Sigmoid colon (tissue), 7 donors: ENCODE results near the gene UBXN7. TPM values are rescaled to one million over a fixed set of nuclear protein-coding genes. Genes with fewer than 3 reads are reported as not detected.
"Not testable (repeated sequence)": the region's sequence is repeated elsewhere in the genome, so short reads cannot be mapped to it uniquely, and the experiment has no call there.

Experiments
- DNase-seq: peaks from one replicate; pipeline ENCODE4 v3.0.0-alpha.2; 2019
- H3K27ac ChIP-seq, 4 donors: fragments of 200-600 bp; sonication (generic); one replicate each; pipeline ENCODE4 v1.5.1; 2016 to 2019; ENCODE audit warnings: mild to moderate bottlenecking in 1 of 4
- H3K27me3 ChIP-seq, 3 donors: fragments of 200-600 bp; sonication (generic); one replicate each; pipeline ENCODE4 v1.5.1; 2019; ENCODE audit warnings: mild to moderate bottlenecking in 1 of 3
- H3K36me3 ChIP-seq, 4 donors: fragments of 200-600 bp; sonication (generic); one replicate each; pipeline ENCODE4 v1.5.1; 2016 to 2019
- H3K4me1 ChIP-seq, 4 donors: fragments of 200-600 bp; sonication (generic); one replicate each; pipeline ENCODE4 v1.5.1; 2017 to 2019
- H3K4me3 ChIP-seq, 4 donors: fragments of 200-600 bp; sonication (generic); one replicate each; pipeline ENCODE4 v1.5.1; 2017 to 2019; ENCODE audit warnings: mild to moderate bottlenecking in 2 of 4, moderate library complexity in 1 of 4
- H3K9me3 ChIP-seq, 4 donors: fragments of 200-600 bp in 3 of 4; sonication (generic) in 3 of 4; one replicate each; pipeline versions ENCODE4 v1.5.1 to v1.6.1; 2013 to 2019
- EP300 ChIP-seq, 4 donors: sonication (generic); formaldehyde crosslinking; IDR thresholded peaks; one replicate each; pipeline ENCODE4 v1.6.1; 2017; ENCODE audit warnings: antibody characterized with exemption in 4 of 4
- POLR2A ChIP-seq, 2 donors: fragments of 450-650 bp; IDR thresholded peaks; one replicate each; pipeline ENCODE4 v1.6.1; 2016; ENCODE audit warnings: antibody characterized with exemption in 2 of 2, mild to moderate bottlenecking in 2 of 2, moderate library complexity in 2 of 2
- POLR2AphosphoS5 ChIP-seq, 4 donors: sonication (generic); formaldehyde crosslinking; IDR thresholded peaks; one replicate each; pipeline ENCODE4 v1.6.1; 2017; ENCODE audit warnings: antibody characterized with exemption in 4 of 4
- WGBS, 2 donors: extraction: QIAGEN DNeasy Blood & Tissue Kit; methylation state at CpG; one replicate each; pipeline ENCODE4 v1.1.7; 2013; 5-methylcytosine and 5-hydroxymethylcytosine counted together
- intact Hi-C: fragments of 100-400 bp; cut with DNase I; formaldehyde crosslinking; loops from one replicate; pipeline ENCODE4 v1.15.1; 2023
- polyA plus RNA-seq, 3 donors: library from polyadenylated mRNA; stranded (reverse); fragments of 200-250 nt; gene quantifications; one replicate each; pipeline ENCODE4 v1.2.3, GENCODE V29; 2013
- total RNA-seq, 4 donors: library from RNA; depleted of rRNA; stranded (reverse); fragments of >200 nt; gene quantifications; one replicate each; pipeline ENCODE4 v1.1.0, GENCODE V29; 2016
- TF ChIP-seq, protein P1 (sequence below), 4 experiments: fragments of 450-650 bp in 3 of 4; fragments of 200-600 bp in 1 of 4; IDR thresholded peaks; one replicate each; pipeline ENCODE4 v1.5.1; 2016 to 2019; ENCODE audit warnings: antibody characterized with exemption in 4 of 4, mild to moderate bottlenecking in 3 of 4, moderate library complexity in 2 of 4
- donor health status: healthy with polysubstance abuse.
- donor health status: Bipolar disorder and iron deficiency.
- donor health status: healthy.

Gene UBXN7, protein sequence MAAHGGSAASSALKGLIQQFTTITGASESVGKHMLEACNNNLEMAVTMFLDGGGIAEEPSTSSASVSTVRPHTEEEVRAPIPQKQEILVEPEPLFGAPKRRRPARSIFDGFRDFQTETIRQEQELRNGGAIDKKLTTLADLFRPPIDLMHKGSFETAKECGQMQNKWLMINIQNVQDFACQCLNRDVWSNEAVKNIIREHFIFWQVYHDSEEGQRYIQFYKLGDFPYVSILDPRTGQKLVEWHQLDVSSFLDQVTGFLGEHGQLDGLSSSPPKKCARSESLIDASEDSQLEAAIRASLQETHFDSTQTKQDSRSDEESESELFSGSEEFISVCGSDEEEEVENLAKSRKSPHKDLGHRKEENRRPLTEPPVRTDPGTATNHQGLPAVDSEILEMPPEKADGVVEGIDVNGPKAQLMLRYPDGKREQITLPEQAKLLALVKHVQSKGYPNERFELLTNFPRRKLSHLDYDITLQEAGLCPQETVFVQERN
- total RNA-seq (10 to 100 TPM; 14.7 to 22.4 (median 16.7) TPM), polyA plus RNA-seq (10 to 100 TPM in 1 of 3 donors, 1 to 10 TPM in 2; 3.9 to 11.4 (median 4.2) TPM)

DNA sequence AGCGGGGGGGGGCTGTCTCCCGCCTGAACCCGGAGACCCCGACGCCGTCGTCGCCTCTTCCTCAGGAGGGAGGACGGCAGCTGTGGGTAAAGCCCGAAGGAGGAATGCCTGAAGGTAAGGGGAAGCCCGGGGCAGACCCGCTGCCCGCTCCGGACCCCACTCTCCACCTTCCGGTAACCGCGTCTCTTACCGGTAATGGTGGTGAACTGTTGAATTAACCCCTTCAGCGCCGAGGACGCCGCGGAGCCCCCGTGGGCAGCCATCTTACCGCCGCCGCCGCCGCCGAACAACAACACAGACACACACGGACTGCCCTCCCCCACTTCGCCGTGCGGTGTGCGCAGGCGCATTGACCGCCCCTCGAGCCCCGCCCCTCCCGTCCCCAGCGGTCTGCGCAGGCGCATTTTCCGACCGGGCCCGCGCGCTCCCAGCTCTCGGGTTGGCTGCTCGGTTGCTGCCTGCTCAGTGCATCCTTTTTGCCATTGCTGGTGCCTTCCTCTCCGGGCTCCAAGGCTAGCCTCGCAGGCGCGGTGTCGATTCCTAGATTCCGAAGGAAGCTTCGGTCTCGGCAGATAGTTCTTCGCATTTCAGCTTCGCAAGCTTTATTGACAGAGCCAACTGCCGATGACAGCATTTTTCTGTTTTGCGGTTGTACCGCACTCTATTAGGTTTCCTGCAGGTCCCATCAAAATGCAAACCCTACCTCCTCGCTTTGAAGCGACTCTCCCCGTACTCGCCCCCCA lies at the start of gene UBXN7:
TSS of gene UBXN7 (minus strand) at position 291 of the 743 bp plus-strand sequence. CDS start at position 263, 28 bp downstream.
- peak within 1 kb of the TSS; percentile 90 to 99 (median 94) for H3K27ac ChIP-seq
- TF ChIP-seq POLR2AphosphoS5 (IDR thresholded peaks at IDR 0.05): peak; percentile 66 to 93 (median 86)
- TF ChIP-seq, protein P1, sequence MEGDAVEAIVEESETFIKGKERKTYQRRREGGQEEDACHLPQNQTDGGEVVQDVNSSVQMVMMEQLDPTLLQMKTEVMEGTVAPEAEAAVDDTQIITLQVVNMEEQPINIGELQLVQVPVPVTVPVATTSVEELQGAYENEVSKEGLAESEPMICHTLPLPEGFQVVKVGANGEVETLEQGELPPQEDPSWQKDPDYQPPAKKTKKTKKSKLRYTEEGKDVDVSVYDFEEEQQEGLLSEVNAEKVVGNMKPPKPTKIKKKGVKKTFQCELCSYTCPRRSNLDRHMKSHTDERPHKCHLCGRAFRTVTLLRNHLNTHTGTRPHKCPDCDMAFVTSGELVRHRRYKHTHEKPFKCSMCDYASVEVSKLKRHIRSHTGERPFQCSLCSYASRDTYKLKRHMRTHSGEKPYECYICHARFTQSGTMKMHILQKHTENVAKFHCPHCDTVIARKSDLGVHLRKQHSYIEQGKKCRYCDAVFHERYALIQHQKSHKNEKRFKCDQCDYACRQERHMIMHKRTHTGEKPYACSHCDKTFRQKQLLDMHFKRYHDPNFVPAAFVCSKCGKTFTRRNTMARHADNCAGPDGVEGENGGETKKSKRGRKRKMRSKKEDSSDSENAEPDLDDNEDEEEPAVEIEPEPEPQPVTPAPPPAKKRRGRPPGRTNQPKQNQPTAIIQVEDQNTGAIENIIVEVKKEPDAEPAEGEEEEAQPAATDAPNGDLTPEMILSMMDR (IDR thresholded peaks at IDR 0.05): peak in 1 of 4 experiments; percentile 8
- TF ChIP-seq POLR2A (IDR thresholded peaks at IDR 0.05): peak; percentile 31 to 52
- no peak for TF ChIP-seq EP300 (IDR thresholded peaks at IDR 0.05)
- intact Hi-C loops: loop anchor here (1.0 to 5.0 kb wide), 2 partner anchors 71 to 115 kb away; partner anchors contain the start of genes DYNLT2B and RNF168
- H3K36me3 ChIP-seq: peaks cover 0 to 7% (median 0%) of the 10 kb centered on the region in 4 donors
- H3K4me3 ChIP-seq: peak within 1 kb of the TSS; percentile 68 to 100 (median 90)
- WGBS, 2 donors: 0% methylated on average over 67 of the region's 67 CpGs
- H3K9me3 ChIP-seq: no peaks in the 10 kb centered on the region
- peak; percentile 97 for DNase-seq
- peaks cover 0 to 24% (median 23%) of the 10 kb centered on the region in 4 donors for H3K4me1 ChIP-seq
- H3K27me3 ChIP-seq: no peaks in the 10 kb centered on the region

DNA sequence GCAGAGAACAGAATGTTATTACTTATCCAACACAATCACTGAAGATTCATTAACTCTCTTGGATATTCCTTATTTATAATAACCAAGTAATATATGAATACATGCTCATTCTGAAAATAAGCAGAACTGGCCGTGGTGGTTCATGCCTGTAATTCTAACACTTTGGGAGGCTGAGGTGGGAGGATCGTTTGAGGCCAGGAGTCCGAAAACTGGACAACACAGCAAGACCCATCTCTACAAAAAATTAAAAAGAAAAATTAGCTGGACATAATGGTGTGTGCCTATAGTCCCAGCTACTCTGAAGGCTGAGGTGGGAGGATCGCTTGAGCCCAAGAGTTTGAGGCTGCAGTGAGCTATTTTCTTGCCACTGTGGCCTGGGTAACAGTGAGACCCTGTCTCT lies 45.5 kb upstream of the UBXN7 start:
- Histone ChIP-seq H3K27me3 (no peaks in the 10 kb centered on the region), H3K4me3 (no peak overlapping the region), H3K27ac (no peak overlapping the region), H3K36me3 (peaks cover 17 to 91% (median 25%) of the 10 kb centered on the region in 4 donors), H3K4me1 (no peaks in the 10 kb centered on the region), H3K9me3 (no peaks in the 10 kb centered on the region)
- no peak for TF ChIP-seq EP300 (IDR thresholded peaks at IDR 0.05)
- TF ChIP-seq, protein P1 (IDR thresholded peaks at IDR 0.05): no peak
- no peak for TF ChIP-seq POLR2AphosphoS5 (IDR thresholded peaks at IDR 0.05)
- TF ChIP-seq POLR2A (IDR thresholded peaks at IDR 0.05): no peak
- intact Hi-C loops: no loop called here
- WGBS, 2 donors: 97 to 98% methylated on average over 4 of the region's 4 CpGs
- no peak for DNase-seq

DNA sequence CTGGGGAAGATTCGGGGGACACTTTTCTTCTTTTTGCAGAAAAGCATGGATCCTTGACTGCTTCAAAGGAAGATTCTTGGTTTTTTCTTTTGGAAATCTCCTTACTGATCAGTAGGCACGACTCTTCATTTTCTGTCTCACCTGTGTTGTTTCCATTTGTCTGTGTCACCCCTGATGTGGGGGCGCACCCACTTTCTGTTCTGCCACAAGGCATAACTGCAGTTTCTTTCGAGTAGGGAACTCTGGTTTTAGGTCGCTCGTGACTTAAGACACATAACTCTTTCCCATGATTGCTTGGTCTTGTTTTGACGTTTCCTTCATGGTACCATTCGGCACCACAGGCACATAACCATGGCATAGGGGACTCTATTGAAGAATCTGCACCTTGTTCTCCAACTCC lies 40.1 kb upstream of the UBXN7 start:
- no peak for DNase-seq
- 92 to 93% methylated on average over 8 of the region's 8 CpGs for WGBS, 2 donors
- H3K36me3 ChIP-seq: peaks cover 10 to 75% (median 28%) of the 10 kb centered on the region in 4 donors
- intact Hi-C loops: no loop called here
- no peaks in the 10 kb centered on the region for H3K9me3 ChIP-seq
- no peaks in the 10 kb centered on the region for H3K27me3 ChIP-seq
- no peak overlapping the region for H3K27ac ChIP-seq
- no peaks in the 10 kb centered on the region for H3K4me1 ChIP-seq
- TF ChIP-seq POLR2A (IDR thresholded peaks at IDR 0.05) (no peak), EP300 (IDR thresholded peaks at IDR 0.05) (no peak), POLR2AphosphoS5 (IDR thresholded peaks at IDR 0.05) (no peak)
- TF ChIP-seq, protein P1 (IDR thresholded peaks at IDR 0.05): no peak
- H3K4me3 ChIP-seq: no peak overlapping the region

DNA sequence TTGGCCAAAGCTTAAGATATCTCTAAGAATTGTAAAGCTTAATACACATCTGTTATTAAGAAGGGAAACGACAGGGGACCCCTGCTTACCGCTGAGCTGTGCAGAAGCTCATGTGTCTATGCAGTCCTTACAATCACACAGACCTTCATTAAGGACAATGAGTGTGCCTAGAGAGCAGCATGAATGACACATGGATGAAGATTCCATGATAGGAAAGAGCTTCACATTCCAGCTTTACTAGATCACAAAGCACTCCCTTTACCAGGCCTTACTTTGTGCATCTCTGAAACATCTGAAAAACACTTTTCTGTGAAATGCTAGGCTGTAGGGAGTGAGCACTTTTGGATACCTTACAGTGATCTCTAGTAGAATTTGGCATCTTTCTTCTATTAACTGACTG lies 39.3 kb upstream of the UBXN7 start:
- peaks cover 10 to 68% (median 28%) of the 10 kb centered on the region in 4 donors for H3K36me3 ChIP-seq
- DNase-seq: no peak
- H3K4me1 ChIP-seq: no peaks in the 10 kb centered on the region
- H3K27ac ChIP-seq: no peak overlapping the region
- 91% methylated on average over 2 of the region's 2 CpGs for WGBS, 2 donors
- TF ChIP-seq, protein P1 (IDR thresholded peaks at IDR 0.05): no peak
- no peak for TF ChIP-seq POLR2AphosphoS5 (IDR thresholded peaks at IDR 0.05)
- TF ChIP-seq POLR2A (IDR thresholded peaks at IDR 0.05): no peak
- no peak for TF ChIP-seq EP300 (IDR thresholded peaks at IDR 0.05)
- H3K9me3 ChIP-seq: no peaks in the 10 kb centered on the region
- intact Hi-C loops: no loop called here
- no peaks in the 10 kb centered on the region for H3K27me3 ChIP-seq
- H3K4me3 ChIP-seq: no peak overlapping the region

DNA sequence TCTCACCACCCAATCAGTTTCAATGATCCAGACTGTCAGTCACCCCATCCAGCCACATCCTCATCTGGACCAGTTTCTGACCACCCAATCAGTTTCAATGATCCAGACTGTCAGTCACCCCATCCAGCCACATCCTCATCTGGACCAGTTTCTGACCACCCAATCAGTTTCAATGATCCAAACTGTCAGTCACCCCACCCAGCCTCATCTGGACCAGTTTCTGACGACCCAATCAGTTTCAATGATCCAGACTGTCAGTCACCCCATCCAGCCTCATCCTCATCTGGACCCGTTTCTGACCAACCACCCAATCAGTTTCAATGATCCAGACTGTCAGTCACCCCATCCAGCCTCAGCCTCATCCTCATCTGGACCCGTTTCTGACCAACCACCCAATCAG lies 38.0 kb upstream of the UBXN7 start:
- H3K4me3 ChIP-seq, H3K27me3 ChIP-seq, H3K27ac ChIP-seq, intact Hi-C loops, H3K9me3 ChIP-seq, H3K4me1 ChIP-seq, DNase-seq: not testable (repeated sequence)
- WGBS, 2 donors: 93 to 94% methylated on average over 3 of the region's 3 CpGs
- H3K36me3 ChIP-seq: peaks cover 10 to 59% (median 28%) of the 10 kb centered on the region in 4 donors
